HepG2 (cell line): ENCODE measurements around the gene BEX3.

Experiments
- EZH2 ChIP-seq: conservative IDR thresholded peaks from 2 replicates; pipeline ENCODE4 v1.6.1; 2012; ENCODE audit warnings: mild to moderate bottlenecking, low read depth, low read length, moderate library complexity
- HNRNPUL1 ChIP-seq: fragments of 200-400 bp; formaldehyde crosslinking; IDR thresholded peaks from 2 replicates; pipeline ENCODE4 v1.6.1; 2017; ENCODE audit warnings: low read depth, mild to moderate bottlenecking, low read length, moderate library complexity
- KDM1A ChIP-seq: IDR thresholded peaks from 2 replicates; pipeline ENCODE4 v1.6.1; 2016; ENCODE audit warnings: missing compliant biosample characterization
- KLF16 ChIP-seq, 2 experiments: sonication (generic) in 1 of 2; formaldehyde crosslinking in 1 of 2; IDR thresholded peaks; 2 replicates each; pipeline versions ENCODE4 v1.6.1 to v1.8.0; 2016 to 2023; ENCODE audit warnings: missing genetic modification reagents in 2 of 2, missing compliant biosample characterization in 1 of 2
- RAD21 ChIP-seq: fragments of 450-650 bp; formaldehyde crosslinking; IDR thresholded peaks from 2 replicates; pipeline ENCODE4 v1.5.0; 2020; ENCODE audit warnings: mild to moderate bottlenecking
- TF ChIP-seq, protein P1 (sequence below): sonication (generic); formaldehyde crosslinking; IDR thresholded peaks from 2 replicates; pipeline ENCODE4 v1.4.0; 2020; ENCODE audit warnings: mild to moderate bottlenecking, missing genetic modification reagents
- TF ChIP-seq, protein P2 (sequence below): sonication (generic); formaldehyde crosslinking; IDR thresholded peaks from 2 replicates; pipeline ENCODE4 v1.5.0; 2020; ENCODE audit warnings: mild to moderate bottlenecking, missing genetic modification reagents, moderate library complexity

DNA sequence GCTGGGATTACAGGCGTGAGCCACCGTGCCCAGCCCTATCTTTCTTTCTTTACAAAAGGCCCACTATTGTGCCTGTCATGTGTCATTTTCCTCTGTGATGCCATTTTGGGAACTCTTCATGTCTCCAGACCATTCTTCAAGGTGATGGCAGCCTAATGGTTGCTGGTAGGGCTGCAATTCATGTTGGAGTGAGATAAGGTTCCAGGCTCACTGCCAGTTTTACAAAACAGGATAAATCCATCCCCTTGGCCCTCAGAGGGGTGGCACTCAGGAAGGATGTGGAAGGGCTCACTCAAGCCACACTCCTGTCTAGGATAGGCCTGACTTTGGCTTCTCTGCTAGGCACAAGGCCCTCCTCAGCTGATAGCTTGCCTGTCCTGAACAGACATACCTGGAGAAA lies 16.2 kb upstream of the BEX3 start:
- no peak for TF ChIP-seq KLF16 (CRISPR knock-in tag; IDR thresholded peaks at IDR 0.05)
- no peak for TF ChIP-seq EZH2
- TF ChIP-seq HNRNPUL1, result no peak
- TF ChIP-seq, protein P1, sequence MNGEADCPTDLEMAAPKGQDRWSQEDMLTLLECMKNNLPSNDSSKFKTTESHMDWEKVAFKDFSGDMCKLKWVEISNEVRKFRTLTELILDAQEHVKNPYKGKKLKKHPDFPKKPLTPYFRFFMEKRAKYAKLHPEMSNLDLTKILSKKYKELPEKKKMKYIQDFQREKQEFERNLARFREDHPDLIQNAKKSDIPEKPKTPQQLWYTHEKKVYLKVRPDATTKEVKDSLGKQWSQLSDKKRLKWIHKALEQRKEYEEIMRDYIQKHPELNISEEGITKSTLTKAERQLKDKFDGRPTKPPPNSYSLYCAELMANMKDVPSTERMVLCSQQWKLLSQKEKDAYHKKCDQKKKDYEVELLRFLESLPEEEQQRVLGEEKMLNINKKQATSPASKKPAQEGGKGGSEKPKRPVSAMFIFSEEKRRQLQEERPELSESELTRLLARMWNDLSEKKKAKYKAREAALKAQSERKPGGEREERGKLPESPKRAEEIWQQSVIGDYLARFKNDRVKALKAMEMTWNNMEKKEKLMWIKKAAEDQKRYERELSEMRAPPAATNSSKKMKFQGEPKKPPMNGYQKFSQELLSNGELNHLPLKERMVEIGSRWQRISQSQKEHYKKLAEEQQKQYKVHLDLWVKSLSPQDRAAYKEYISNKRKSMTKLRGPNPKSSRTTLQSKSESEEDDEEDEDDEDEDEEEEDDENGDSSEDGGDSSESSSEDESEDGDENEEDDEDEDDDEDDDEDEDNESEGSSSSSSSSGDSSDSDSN (CRISPR knock-in tag), result no peak
- TF ChIP-seq, protein P2, sequence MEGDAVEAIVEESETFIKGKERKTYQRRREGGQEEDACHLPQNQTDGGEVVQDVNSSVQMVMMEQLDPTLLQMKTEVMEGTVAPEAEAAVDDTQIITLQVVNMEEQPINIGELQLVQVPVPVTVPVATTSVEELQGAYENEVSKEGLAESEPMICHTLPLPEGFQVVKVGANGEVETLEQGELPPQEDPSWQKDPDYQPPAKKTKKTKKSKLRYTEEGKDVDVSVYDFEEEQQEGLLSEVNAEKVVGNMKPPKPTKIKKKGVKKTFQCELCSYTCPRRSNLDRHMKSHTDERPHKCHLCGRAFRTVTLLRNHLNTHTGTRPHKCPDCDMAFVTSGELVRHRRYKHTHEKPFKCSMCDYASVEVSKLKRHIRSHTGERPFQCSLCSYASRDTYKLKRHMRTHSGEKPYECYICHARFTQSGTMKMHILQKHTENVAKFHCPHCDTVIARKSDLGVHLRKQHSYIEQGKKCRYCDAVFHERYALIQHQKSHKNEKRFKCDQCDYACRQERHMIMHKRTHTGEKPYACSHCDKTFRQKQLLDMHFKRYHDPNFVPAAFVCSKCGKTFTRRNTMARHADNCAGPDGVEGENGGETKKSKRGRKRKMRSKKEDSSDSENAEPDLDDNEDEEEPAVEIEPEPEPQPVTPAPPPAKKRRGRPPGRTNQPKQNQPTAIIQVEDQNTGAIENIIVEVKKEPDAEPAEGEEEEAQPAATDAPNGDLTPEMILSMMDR (CRISPR knock-in tag), result no peak
- TF ChIP-seq RAD21 (CRISPR knock-in tag), result no peak
- no peak for TF ChIP-seq KDM1A (CRISPR knock-in tag)
